Transverse colon (tissue), 4 donors: ENCODE measurements around the gene UBXN2A.

ENCODE experiments used
- EP300 ChIP-seq: sonication (generic); formaldehyde crosslinking; IDR thresholded peaks from one replicate; pipeline ENCODE4 v1.6.1; 2017; ENCODE audit warnings: antibody characterized with exemption, low read depth
- POLR2A ChIP-seq: fragments of 450-650 bp; IDR thresholded peaks from one replicate; pipeline ENCODE4 v1.6.1; 2016; ENCODE audit warnings: antibody characterized with exemption, mild to moderate bottlenecking, moderate library complexity
- POLR2AphosphoS5 ChIP-seq, 3 donors: sonication (generic); formaldehyde crosslinking; IDR thresholded peaks; one replicate each; pipeline ENCODE4 v1.6.1; 2016; ENCODE audit warnings: antibody characterized with exemption in 3 of 3
- TF ChIP-seq, protein P1 (sequence below), 5 experiments: fragments of 200-600 bp in 3 of 5; fragments of 450-650 bp in 2 of 5; sonication (generic) in 3 of 5; IDR thresholded peaks; 1 replicate in 2 of 5; 2 replicates in 3 of 5; pipeline ENCODE4 v1.5.1; 2016 to 2017; ENCODE audit warnings: antibody characterized with exemption in 5 of 5, inconsistent platforms in 3 of 5, mild to moderate bottlenecking in 2 of 5, moderate library complexity in 1 of 5

DNA sequence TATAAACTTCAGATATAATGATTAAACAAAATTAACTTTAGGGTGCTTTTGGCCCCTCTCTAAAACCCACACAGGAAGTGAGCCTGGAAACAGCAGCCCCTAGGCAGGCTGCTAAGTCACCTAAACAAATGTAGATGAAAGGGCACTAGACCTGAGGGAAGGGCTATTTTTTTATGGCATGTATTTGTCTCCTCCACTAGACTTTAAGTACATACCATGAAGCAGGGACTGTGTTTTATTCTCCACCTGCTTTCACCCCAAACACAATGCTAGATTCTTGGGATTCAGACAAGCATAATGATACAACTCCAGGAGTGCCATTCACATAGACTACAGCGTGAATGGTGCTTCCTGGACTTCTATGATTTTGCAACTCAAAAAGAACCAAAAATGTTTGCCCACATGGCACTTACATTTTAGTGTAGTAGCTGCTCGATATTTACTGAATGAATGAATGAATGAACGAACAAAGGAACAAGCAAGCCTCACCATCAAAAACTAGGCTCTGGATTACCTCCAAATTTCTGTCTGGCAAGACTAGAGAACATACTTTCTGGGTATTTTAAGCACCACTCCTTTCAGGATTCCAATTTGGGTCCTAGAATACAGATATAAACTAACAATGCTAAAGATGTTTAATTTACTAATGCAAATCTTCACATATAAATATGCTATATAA is 23.4 kb upstream of the UBXN2A start:
- TF ChIP-seq, protein P1, sequence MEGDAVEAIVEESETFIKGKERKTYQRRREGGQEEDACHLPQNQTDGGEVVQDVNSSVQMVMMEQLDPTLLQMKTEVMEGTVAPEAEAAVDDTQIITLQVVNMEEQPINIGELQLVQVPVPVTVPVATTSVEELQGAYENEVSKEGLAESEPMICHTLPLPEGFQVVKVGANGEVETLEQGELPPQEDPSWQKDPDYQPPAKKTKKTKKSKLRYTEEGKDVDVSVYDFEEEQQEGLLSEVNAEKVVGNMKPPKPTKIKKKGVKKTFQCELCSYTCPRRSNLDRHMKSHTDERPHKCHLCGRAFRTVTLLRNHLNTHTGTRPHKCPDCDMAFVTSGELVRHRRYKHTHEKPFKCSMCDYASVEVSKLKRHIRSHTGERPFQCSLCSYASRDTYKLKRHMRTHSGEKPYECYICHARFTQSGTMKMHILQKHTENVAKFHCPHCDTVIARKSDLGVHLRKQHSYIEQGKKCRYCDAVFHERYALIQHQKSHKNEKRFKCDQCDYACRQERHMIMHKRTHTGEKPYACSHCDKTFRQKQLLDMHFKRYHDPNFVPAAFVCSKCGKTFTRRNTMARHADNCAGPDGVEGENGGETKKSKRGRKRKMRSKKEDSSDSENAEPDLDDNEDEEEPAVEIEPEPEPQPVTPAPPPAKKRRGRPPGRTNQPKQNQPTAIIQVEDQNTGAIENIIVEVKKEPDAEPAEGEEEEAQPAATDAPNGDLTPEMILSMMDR (IDR thresholded peaks at IDR 0.05) = no peak
- no peak for TF ChIP-seq EP300
- TF ChIP-seq POLR2A = no peak
- TF ChIP-seq POLR2AphosphoS5 (IDR thresholded peaks at IDR 0.05) = no peak
